ENCODE results near the gene XPO5. TPM values are rescaled to one million over a fixed set of nuclear protein-coding genes. Genes with fewer than 3 reads are reported as not detected.

Gene XPO5
- total and polyA plus RNA-seq, 2 of the 4 experiments (the other 2 are of a cell fraction) = 29.0 to 30.1 TPM

DNA sequence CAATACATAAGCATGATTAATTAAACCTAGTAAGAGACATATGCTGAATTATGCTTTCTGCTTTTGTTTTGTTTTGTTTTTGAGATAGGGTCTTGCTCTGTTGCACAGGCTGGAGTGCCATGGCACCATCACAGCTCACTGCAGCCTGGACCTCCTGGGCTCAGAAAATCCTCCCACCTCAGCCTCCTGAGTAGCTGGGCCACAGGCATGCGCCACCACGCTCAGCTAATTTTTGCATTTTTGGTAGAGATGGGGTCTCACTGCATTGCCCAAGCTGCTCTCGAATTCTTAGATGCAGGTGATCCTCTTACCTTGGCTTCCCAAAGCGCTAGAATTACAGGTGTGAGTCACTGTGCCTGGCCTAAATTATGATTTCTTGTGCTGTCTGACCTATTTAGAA lies 3.8 kb downstream of the XPO5 start:
- Histone ChIP-seq H3K79me1 (ENCODE audit: low read depth in 1 of 2, low read length in 2 of 2) (peaks cover 14 to 27% of the 10 kb centered on the region in 2 experiments), H3K4ac (ENCODE audit: low read depth, low read length) (no peak overlapping the region), H3K9me3 (ENCODE audit: control insufficient read depth, insufficient read depth, low read length) (no peaks in the 10 kb centered on the region), H3K27ac (ENCODE audit: insufficient read depth, low read length) (no peak overlapping the region), H4K20me1 (ENCODE audit: insufficient read depth, low read length) (no peaks in the 10 kb centered on the region), H3K56ac (ENCODE audit: extremely low read depth, insufficient read depth, low read length) (no peak overlapping the region), H2BK20ac (ENCODE audit: low read depth, low read length) (no peak overlapping the region), H2BK5ac (ENCODE audit: low read depth, low read length, poor library complexity, severe bottlenecking) (no peak overlapping the region), H3K36me3 (ENCODE audit: control insufficient read depth, insufficient read depth, low read length) (peaks cover 33% of the 10 kb centered on the region), H2AFZ (replicated peaks; ENCODE audit: low read length, poor library complexity) (no peak overlapping the region), H3K18ac (ENCODE audit: low read depth, low read length) (no peak overlapping the region), H3K14ac (replicated peaks; ENCODE audit: low read depth, low read length) (no peak overlapping the region), H3K9me1 (ENCODE audit: insufficient read depth, low read length) (peaks cover 3% of the 10 kb centered on the region; the same call in 1 of the 2 replicates), H3K4me2 (ENCODE audit: low read depth, low read length) (no peak overlapping the region), H2AK5ac (ENCODE audit: low read depth, low read length) (no peak overlapping the region), H3K23ac (ENCODE audit: low read depth, low read length) (no peak overlapping the region), H2AK9ac (replicated peaks; ENCODE audit: low read depth, low read length, poor library complexity) (no peak overlapping the region), H3K4me1 (ENCODE audit: control insufficient read depth, insufficient read depth, low read length) (no peaks in the 10 kb centered on the region), H3K4me3 (ENCODE audit: insufficient read depth, low read depth, low read length) (no peak overlapping the region), H4K8ac (ENCODE audit: low read depth in 2 of 2, low read length in 2 of 2) (no peak overlapping the region), H3K9ac (ENCODE audit: low read depth, low read length) (no peak overlapping the region), H3K27me3 (ENCODE audit: control insufficient read depth, insufficient read depth, low read length) (no peaks in the 10 kb centered on the region), H4K91ac (ENCODE audit: insufficient read depth, low read depth, low read length) (no peak overlapping the region), H4K5ac (ENCODE audit: low read depth, low read length) (no peak overlapping the region), H2BK15ac (ENCODE audit: low read depth, low read length) (no peak overlapping the region), H2BK120ac (ENCODE audit: low read depth, low read length) (no peak overlapping the region)
- WGBS, 2 experiments (ENCODE audit: extremely low coverage in 2 of 2, insufficient read length in 1 of 2) = 100% methylated on average over 3 of the region's 4 CpGs; no CpG with 5 or more reads in 1 of the 2 experiments
- TF ChIP-seq NFE2L2 (IDR thresholded peaks at IDR 0.05; ENCODE audit: low read depth, low read length) = no peak
- TF ChIP-seq MAFK (IDR thresholded peaks at IDR 0.05; ENCODE audit: low read depth, low read length) = no peak
- no peak for TF ChIP-seq CHD1 (IDR thresholded peaks at IDR 0.05; ENCODE audit: low read depth, low read length)
- no peak for TF ChIP-seq USF2 (IDR thresholded peaks at IDR 0.05; ENCODE audit: low read depth, low read length)
- TF ChIP-seq BHLHE40 (IDR thresholded peaks at IDR 0.05; ENCODE audit: low read depth, low read length) = no peak
- TF ChIP-seq, protein P1, sequence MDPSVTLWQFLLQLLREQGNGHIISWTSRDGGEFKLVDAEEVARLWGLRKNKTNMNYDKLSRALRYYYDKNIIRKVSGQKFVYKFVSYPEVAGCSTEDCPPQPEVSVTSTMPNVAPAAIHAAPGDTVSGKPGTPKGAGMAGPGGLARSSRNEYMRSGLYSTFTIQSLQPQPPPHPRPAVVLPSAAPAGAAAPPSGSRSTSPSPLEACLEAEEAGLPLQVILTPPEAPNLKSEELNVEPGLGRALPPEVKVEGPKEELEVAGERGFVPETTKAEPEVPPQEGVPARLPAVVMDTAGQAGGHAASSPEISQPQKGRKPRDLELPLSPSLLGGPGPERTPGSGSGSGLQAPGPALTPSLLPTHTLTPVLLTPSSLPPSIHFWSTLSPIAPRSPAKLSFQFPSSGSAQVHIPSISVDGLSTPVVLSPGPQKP (IDR thresholded peaks at IDR 0.05; ENCODE audit: borderline replicate concordance, low read depth, low read length) = no peak
- TF ChIP-seq MXI1 (IDR thresholded peaks at IDR 0.05; ENCODE audit: borderline replicate concordance, low read depth, low read length) = no peak
- no peak for TF ChIP-seq POLR2A (IDR thresholded peaks at IDR 0.05; ENCODE audit: low read depth, low read length)
- TF ChIP-seq SMC3 (IDR thresholded peaks at IDR 0.05; ENCODE audit: low read depth, low read length) = no peak
- TF ChIP-seq CEBPB (IDR thresholded peaks at IDR 0.05; ENCODE audit: low read depth, low read length) = no peak
- TF ChIP-seq CTCF (conservative IDR thresholded peaks at IDR 0.05; ENCODE audit: low read depth, low read length) = no peak
- no peak for TF ChIP-seq RFX5 (IDR thresholded peaks at IDR 0.05; ENCODE audit: low read depth, low read length)
- TF ChIP-seq FOS (IDR thresholded peaks at IDR 0.05; ENCODE audit: low read depth, low read length) = no peak
- no peak for TF ChIP-seq MAZ (IDR thresholded peaks at IDR 0.05; ENCODE audit: borderline replicate concordance, low read depth, low read length)
- no peak for TF ChIP-seq RCOR1 (IDR thresholded peaks at IDR 0.05; ENCODE audit: insufficient replicate concordance, low read length)
- TF ChIP-seq RAD21 (IDR thresholded peaks at IDR 0.05; ENCODE audit: low read length) = no peak
- BruUV-seq (replicated peaks) = no TSS peak
- in situ Hi-C loops (cut with MboI; ENCODE audit: low sequenced_read_pairs) = loop anchor here (25.0 kb wide), 1 partner anchor 910 kb away; no protein-coding TSS in a partner anchor
- no peak for ATAC-seq (ENCODE audit: low read depth)
- no peak for DNase-seq
- intact Hi-C loops (cut with micrococcal nuclease) = loop anchor here (5.0 kb wide), 1 partner anchor 35 kb away; no protein-coding TSS in a partner anchor
- dilution Hi-C loops (cut with HindIII; ENCODE audit: low sequenced_read_pairs, unreplicated experiment) = no loop called here
- CTCF ChIA-PET = no interaction called here
- POLR2A ChIA-PET (ENCODE audit: unreplicated experiment) = no interaction called here
